Glutamatergic neuron (in vitro differentiated cells): ENCODE data around the gene LENG8. TPM values are rescaled to one million over a fixed set of nuclear protein-coding genes. Genes with fewer than 3 reads are reported as not detected.

Source experiments
- DNase-seq: peaks from one replicate; pipeline ENCODE4 v3.0.0; 2022
- H3K27ac Mint-ChIP-seq: one replicate; pipeline ENCODE4 v1.8.0; 2020; ENCODE audit warnings: mild to moderate bottlenecking, mixed read lengths, inconsistent platforms; ENCODE audit not compliant: unreplicated experiment
- H3K27me3 Mint-ChIP-seq: one replicate; pipeline ENCODE4 v1.8.0; 2020; ENCODE audit warnings: mild to moderate bottlenecking, moderate library complexity, mixed read lengths, inconsistent platforms; ENCODE audit not compliant: unreplicated experiment
- H3K36me3 Mint-ChIP-seq: one replicate; pipeline ENCODE4 v1.8.0; 2020; ENCODE audit warnings: mild to moderate bottlenecking, mixed read lengths, inconsistent platforms; ENCODE audit not compliant: unreplicated experiment
- H3K4me1 Mint-ChIP-seq: one replicate; pipeline ENCODE4 v1.8.0; 2020; ENCODE audit warnings: mild to moderate bottlenecking, low read depth, mixed read lengths, inconsistent platforms; ENCODE audit not compliant: unreplicated experiment
- H3K4me3 Mint-ChIP-seq: one replicate; pipeline ENCODE4 v1.8.0; 2020; ENCODE audit warnings: mild to moderate bottlenecking, mixed read lengths, inconsistent platforms; ENCODE audit not compliant: unreplicated experiment
- H3K9me3 Mint-ChIP-seq: one replicate; pipeline ENCODE4 v1.8.0; 2020; ENCODE audit warnings: mild to moderate bottlenecking, moderate library complexity, mixed read lengths, inconsistent platforms; ENCODE audit not compliant: unreplicated experiment
- total RNA-seq: library from RNA; stranded (reverse); fragmentation: NEBNext Ultra II Directional; extraction: Animal tissue kit (Norgen Biotek cat#: 25700); gene quantifications from one replicate; pipeline ENCODE4 v1.2.1, GENCODE V29; 2021; ENCODE audit not compliant: unreplicated experiment
- TF ChIP-seq, protein P1 (sequence below): fragments of 200-600 bp; sonication (generic); IDR thresholded peaks from one replicate; pipeline ENCODE4 v1.5.0; 2021; ENCODE audit not compliant: partially characterized antibody, unreplicated experiment

The LENG8 gene
- total RNA-seq, 1 donor from 2014 or later, result 278 TPM

GRCh38 chr19:54462047-54462654 lies 13.2 kb downstream of the LENG8 start:
- peak overlapping the region; percentile 63 for H3K4me3 Mint-ChIP-seq
- H3K4me1 Mint-ChIP-seq, result peaks cover 3% of the 10 kb centered on the region
- no peaks in the 10 kb centered on the region for H3K36me3 Mint-ChIP-seq
- peaks cover 14% of the 10 kb centered on the region for H3K27me3 Mint-ChIP-seq
- H3K9me3 Mint-ChIP-seq, result peaks cover 21% of the 10 kb centered on the region
- DNase-seq, result no peak
- H3K27ac Mint-ChIP-seq, result peak overlapping the region; percentile 48
- TF ChIP-seq, protein P1, sequence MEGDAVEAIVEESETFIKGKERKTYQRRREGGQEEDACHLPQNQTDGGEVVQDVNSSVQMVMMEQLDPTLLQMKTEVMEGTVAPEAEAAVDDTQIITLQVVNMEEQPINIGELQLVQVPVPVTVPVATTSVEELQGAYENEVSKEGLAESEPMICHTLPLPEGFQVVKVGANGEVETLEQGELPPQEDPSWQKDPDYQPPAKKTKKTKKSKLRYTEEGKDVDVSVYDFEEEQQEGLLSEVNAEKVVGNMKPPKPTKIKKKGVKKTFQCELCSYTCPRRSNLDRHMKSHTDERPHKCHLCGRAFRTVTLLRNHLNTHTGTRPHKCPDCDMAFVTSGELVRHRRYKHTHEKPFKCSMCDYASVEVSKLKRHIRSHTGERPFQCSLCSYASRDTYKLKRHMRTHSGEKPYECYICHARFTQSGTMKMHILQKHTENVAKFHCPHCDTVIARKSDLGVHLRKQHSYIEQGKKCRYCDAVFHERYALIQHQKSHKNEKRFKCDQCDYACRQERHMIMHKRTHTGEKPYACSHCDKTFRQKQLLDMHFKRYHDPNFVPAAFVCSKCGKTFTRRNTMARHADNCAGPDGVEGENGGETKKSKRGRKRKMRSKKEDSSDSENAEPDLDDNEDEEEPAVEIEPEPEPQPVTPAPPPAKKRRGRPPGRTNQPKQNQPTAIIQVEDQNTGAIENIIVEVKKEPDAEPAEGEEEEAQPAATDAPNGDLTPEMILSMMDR, result no peak

DNA sequence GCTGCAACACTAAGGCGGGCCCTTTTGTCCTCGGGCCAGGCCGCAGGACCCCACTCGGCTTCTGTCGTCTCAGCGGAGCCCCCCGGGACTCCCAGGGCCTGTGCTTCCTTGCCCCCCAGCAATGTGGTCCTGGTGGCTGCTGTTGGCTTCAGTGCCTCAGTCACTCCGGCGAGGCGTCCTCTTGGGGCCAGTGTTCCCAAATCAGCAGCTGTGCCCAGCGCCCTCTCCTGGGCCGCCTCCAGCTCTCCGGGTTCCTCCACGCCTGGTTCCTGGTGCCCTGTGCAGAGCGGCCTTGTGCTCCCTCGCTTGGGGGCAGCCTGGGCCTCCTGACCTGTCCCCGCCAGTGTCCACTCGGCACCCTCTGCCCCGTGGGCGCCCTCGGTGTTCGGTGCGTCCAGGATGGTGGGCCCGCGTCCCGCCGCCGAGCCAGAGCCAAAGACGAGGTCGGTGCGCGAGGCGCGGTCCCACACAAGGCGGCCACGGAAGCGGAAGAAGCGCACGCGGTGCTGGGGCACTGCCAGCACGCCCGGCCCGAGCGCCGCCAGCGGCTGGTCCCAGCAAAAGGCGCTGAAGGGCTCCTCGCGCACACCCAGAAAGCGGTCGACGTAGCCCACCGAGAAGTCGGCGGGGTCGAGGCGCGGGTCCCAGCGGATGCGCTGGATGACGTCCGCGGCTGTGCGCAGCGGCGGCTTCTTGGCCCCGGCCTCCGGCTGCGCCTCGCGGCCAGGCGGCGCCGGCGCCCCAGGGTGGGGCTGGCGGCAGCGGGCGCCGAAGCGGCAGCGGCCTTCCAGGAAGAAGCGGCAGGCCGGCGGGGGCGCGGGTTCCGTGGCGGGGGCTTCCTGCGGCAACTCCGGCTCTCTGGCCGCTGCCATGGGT lies 13.9 kb downstream of the LENG8 start:
- TF ChIP-seq, protein P1, result no peak
- Mint-ChIP-seq H3K27ac (peak overlapping the region; percentile 38), H3K9me3 (peaks cover 21% of the 10 kb centered on the region), H3K36me3 (no peaks in the 10 kb centered on the region), H3K27me3 (peaks cover 14% of the 10 kb centered on the region), H3K4me1 (peaks cover 3% of the 10 kb centered on the region), H3K4me3 (peak overlapping the region; percentile 63)
- DNase-seq, result peak; percentile 72

DNA sequence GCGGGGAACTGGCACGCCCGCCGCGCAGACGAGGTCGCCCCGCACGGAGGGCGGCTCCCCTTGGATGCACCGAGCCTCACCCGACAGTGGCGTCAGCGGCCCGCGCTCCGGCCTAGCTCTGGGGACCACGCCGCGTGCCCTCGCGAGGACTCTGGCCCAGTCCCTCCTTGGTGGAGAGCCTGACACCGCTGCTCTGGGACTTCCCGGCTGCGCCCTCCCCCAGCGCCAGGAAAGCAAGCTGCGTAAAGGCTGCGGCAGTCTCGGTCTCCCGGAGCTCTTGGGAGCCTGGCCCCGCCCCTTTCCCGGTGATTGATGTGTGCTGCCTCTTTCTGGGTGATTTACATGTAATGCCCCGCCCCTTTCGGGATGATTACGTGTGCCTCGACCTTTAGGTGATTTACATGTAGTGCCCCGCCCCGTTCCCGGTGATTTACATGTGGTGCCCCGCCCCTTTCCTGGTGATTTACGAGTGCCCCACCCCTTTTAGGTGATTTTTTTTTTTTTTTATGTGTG lies 14.6 kb downstream of the LENG8 start, which contains the start of gene LENG9:
Gene LENG9 (minus strand): TSS at position 248 of the 513 bp plus-strand sequence. CDS start 252 bp downstream, outside the sequence.
- Mint-ChIP-seq H3K4me3 (peak within 1 kb of the TSS; percentile 93), H3K4me1 (peaks cover 3% of the 10 kb centered on the region), H3K36me3 (no peaks in the 10 kb centered on the region), H3K27me3 (peaks cover 18% of the 10 kb centered on the region), H3K27ac (peak within 1 kb of the TSS; percentile 88), H3K9me3 (peaks cover 19% of the 10 kb centered on the region)
- DNase-seq, result peak; percentile 98
- TF ChIP-seq, protein P1, result no peak

GRCh38 chr19:54464044-54464629 lies 15.1 kb downstream of the LENG8 start:
- H3K4me1 Mint-ChIP-seq, result peaks cover 3% of the 10 kb centered on the region
- H3K9me3 Mint-ChIP-seq, result peaks cover 16% of the 10 kb centered on the region
- TF ChIP-seq, protein P1, result no peak
- peak; percentile 81 for DNase-seq
- H3K27me3 Mint-ChIP-seq, result peaks cover 14% of the 10 kb centered on the region
- no peaks in the 10 kb centered on the region for H3K36me3 Mint-ChIP-seq
- H3K27ac Mint-ChIP-seq, result peak overlapping the region; percentile 88
- peak overlapping the region; percentile 93 for H3K4me3 Mint-ChIP-seq
